Progenitor cell of endocrine pancreas (in vitro differentiated cells): Measurements from ENCODE around the gene SFT2D2. TPM values are rescaled to one million over a fixed set of nuclear protein-coding genes. Genes with fewer than 3 reads are reported as not detected.

Source experiments
- DNase-seq: peaks from one replicate; pipeline ENCODE4 v3.0.0; 2021; ENCODE audit warnings: low spot score; ENCODE audit not compliant: unreplicated experiment
- H3K27ac Mint-ChIP-seq: 2 replicates; pipeline ENCODE4 v1.8.0; 2021; ENCODE audit warnings: mild to moderate bottlenecking, moderate library complexity, mixed read lengths
- H3K27me3 Mint-ChIP-seq: 2 replicates; pipeline ENCODE4 v1.8.0; 2021; ENCODE audit warnings: mixed read lengths
- H3K36me3 Mint-ChIP-seq: 2 replicates; pipeline ENCODE4 v1.8.0; 2022; ENCODE audit warnings: mixed read lengths; ENCODE audit not compliant: insufficient read depth
- H3K4me1 Mint-ChIP-seq: 2 replicates; pipeline ENCODE4 v1.8.0; 2021; ENCODE audit warnings: low read depth, mixed read lengths
- H3K4me3 Mint-ChIP-seq: 2 replicates; pipeline ENCODE4 v1.8.0; 2021; ENCODE audit warnings: low read depth, mild to moderate bottlenecking, moderate library complexity, mixed read lengths
- H3K9me3 Mint-ChIP-seq: 2 replicates; pipeline ENCODE4 v1.8.0; 2021; ENCODE audit warnings: low read depth, mixed read lengths
- CTCF ChIP-seq: fragments of 200-600 bp; sonication (generic); IDR thresholded peaks from one replicate; pipeline ENCODE4 v1.5.0; 2021; ENCODE audit warnings: antibody characterized with exemption, mild to moderate bottlenecking; ENCODE audit not compliant: unreplicated experiment
- total RNA-seq: library from RNA; stranded (reverse); gene quantifications from 2 replicates; pipeline ENCODE4 v1.2.1, GENCODE V29; 2021

The SFT2D2 gene
- total RNA-seq, 1 donor from 2014 or later: 58.7 TPM

GRCh38 chr1:168288311-168289052 lies 62.7 kb downstream of the SFT2D2 start:
- Mint-ChIP-seq H3K27ac (no peak overlapping the region), H3K9me3 (no peaks in the 10 kb centered on the region), H3K27me3 (no peaks in the 10 kb centered on the region), H3K4me1 (peaks cover 9% of the 10 kb centered on the region), H3K4me3 (no peak overlapping the region), H3K36me3 (no peaks in the 10 kb centered on the region)
- no peak for TF ChIP-seq CTCF
- DNase-seq: no peak

DNA sequence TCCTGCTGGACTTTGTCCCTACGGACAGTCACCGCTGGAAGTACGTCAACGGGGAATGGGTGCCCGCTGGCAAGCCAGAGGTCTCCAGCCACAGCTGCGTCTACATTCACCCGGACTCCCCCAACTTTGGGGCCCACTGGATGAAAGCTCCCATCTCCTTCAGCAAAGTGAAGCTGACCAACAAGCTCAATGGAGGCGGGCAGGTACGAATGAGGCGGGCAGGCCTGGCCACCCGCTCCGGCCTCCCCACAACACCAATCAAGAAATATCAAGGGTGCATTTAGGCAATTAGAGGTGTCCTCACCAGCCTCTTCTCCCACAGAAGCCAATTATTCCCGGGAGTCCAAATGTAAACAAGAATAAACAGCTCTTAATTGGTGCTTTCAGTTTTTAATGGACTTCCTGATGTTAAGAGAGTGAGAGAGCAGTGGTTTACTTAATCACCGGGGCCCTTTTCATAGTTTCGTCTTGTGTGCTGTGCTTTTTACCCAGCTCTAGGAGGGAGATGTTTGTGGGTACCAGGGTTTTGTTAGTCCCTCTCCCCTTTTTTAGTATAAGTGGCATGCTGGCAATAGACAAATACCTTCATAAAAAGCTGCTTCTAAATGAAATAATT lies 65.5 kb downstream of the SFT2D2 start:
- Mint-ChIP-seq H3K4me3 (no peak overlapping the region), H3K4me1 (peaks cover under 1% of the 10 kb centered on the region), H3K27me3 (no peaks in the 10 kb centered on the region), H3K36me3 (no peaks in the 10 kb centered on the region), H3K9me3 (no peaks in the 10 kb centered on the region), H3K27ac (no peak overlapping the region)
- TF ChIP-seq CTCF: no peak
- DNase-seq: no peak

DNA sequence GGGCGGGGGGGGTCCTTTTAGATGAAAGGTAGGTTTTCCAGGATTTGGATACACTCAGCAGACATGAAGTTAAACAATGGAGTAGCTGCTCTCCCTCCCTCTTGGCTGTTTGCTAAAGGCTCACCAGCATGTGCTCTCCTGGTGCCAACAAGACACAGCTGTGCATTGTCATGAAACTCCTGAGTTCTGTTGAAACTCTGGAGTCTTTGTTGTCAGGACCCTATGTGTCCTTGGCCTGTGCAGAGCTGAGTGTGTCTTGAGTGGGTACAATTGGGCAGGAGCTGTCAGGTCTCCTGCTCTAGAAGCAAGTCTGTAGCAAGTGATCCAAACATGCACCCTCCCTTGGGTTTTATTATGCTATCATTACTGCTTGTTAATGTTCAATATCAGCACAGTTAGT lies 67.6 kb downstream of the SFT2D2 start:
- no peak for DNase-seq
- no peaks in the 10 kb centered on the region for H3K36me3 Mint-ChIP-seq
- H3K27ac Mint-ChIP-seq: no peak overlapping the region
- no peaks in the 10 kb centered on the region for H3K9me3 Mint-ChIP-seq
- no peak overlapping the region for H3K4me3 Mint-ChIP-seq
- no peak for TF ChIP-seq CTCF
- no peaks in the 10 kb centered on the region for H3K27me3 Mint-ChIP-seq
- no peaks in the 10 kb centered on the region for H3K4me1 Mint-ChIP-seq

DNA sequence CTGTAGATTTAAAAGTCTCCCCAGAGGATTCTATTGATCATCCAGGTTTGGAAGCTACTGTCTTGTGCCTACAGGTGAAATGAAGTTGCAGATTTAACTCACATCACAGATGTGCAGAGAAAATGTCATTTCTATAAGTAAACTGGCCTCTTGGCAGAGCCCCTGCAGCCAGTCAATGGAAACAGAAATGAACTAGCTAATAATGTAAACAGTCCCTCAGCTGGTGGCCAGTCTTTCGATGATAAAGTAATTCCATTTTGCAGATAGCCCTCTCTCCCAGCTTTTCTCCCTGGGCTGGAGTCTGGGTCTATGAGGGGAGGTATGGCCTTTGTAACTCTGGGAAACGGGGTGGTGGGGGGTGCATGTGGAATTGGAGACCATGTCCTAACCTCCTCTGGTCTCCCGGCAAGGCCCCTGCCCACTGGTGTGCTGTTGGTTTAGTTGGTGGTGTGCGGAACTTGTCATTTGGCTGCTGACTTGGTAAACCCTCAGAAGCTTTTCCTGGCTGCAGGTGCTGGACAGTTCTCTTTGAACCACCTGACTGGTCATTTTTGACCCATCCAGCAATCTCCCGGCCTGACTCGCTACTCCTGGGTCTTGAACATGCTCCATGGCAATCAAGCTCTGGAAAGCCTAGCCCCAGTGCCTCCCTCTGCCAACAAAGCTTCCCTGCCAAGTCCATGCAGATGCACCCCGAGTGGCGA lies 69.8 kb downstream of the SFT2D2 start:
- Mint-ChIP-seq H3K27me3 (no peaks in the 10 kb centered on the region), H3K4me1 (no peaks in the 10 kb centered on the region), H3K9me3 (no peaks in the 10 kb centered on the region), H3K36me3 (no peaks in the 10 kb centered on the region), H3K4me3 (no peak overlapping the region), H3K27ac (no peak overlapping the region)
- TF ChIP-seq CTCF: no peak
- DNase-seq: no peak

DNA sequence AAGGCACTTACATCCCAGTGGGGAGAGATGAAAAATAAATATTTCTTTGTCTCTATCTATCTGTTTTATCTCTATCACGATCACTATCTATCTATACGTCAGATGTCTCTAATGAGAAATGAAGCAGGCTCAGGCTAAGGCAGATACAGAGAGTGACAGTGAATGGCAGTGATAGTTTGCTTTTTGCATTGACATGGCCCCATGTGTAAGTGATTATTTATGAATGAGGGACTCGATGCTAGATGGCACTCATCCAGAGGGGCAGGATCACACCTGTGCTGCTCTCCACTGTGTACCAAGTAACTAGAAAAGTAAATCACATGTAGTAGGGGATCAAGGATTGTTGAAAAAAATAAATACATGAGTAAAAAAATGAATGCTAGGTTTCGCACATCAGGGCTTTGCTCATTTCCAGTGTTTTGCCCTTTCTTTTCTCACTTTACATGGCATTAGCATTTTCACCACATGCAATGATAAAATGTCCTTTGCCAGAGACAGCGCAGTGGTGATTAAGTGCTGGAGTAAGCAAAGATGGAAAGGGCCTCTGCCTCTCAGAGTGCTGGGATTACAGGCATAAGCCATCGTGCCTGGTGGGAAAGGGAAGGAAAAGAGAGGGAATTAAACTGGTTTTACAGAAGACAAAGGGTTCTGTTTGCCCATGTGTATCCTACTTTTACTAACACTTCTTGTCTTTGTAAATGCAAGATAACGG lies 71.4 kb downstream of the SFT2D2 start:
- no peak for TF ChIP-seq CTCF
- Mint-ChIP-seq H3K4me1 (peaks cover 5% of the 10 kb centered on the region), H3K9me3 (no peaks in the 10 kb centered on the region), H3K27ac (no peak overlapping the region), H3K4me3 (no peak overlapping the region), H3K36me3 (no peaks in the 10 kb centered on the region), H3K27me3 (no peaks in the 10 kb centered on the region)
- DNase-seq: no peak
